GM19397 (cell line): Measurements from ENCODE around the gene TAB3.
"Not testable (repeated sequence)": the region's sequence is repeated elsewhere in the genome, so short reads cannot be mapped to it uniquely, and the experiment has no call there.

Experiments used
- ATAC-seq: cut with Tn5 transposase; IDR thresholded peaks from one replicate; pipeline ENCODE4 v1.9.1; 2021; ENCODE audit warnings: mild to moderate bottlenecking, moderate library complexity; ENCODE audit not compliant: unreplicated experiment

The TAB3 gene

DNA sequence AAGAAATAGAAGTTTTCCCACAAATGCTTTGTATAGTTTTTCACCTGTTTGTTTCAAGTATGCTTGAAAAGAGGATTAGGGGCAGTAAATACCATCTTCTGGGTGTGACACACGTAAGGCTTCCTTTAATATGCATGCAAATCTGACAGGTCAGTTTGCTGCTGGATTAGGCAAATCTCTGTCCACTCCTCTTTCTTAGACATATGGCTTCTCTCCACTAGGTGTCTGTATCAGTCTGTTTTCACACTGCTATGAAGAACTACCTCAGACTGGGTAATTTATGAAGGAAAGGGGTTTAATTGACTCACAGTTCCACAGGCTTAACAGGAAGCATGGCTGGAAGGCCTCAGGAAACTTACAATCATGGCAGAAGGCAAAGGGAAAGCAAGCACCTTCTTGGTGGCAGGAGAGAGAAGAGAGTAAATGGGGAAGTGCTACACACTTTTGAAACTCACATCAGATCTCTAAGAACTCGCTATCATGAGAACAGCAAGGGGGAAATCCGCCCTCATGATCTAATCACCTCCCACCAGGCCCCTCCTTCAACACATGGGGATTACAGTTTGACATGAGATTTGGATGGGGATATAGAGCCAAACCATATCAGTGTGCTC, 66.9 kb downstream of the TAB3 start:
- peak; percentile 70 for ATAC-seq

DNA sequence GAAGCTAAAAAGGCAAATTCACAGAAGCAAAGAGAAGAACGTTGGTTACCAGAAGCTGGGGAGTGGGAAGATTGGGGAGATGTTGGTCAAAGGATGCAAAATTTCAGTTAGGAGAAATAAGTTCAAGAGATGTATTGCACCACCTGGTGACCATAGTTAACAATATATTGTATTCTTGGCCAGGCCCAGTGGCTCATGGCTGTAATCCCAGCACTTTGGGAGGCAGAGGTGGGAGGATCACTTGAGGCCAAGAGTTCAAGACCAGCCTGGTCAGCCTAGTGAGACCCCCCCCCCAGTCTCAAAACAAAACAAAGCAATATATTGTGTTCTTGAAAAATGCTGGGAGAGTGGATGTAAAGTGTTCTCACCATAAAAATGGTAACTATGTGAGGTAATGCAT, 67.9 kb downstream of the TAB3 start:
- ATAC-seq, result no peak

DNA sequence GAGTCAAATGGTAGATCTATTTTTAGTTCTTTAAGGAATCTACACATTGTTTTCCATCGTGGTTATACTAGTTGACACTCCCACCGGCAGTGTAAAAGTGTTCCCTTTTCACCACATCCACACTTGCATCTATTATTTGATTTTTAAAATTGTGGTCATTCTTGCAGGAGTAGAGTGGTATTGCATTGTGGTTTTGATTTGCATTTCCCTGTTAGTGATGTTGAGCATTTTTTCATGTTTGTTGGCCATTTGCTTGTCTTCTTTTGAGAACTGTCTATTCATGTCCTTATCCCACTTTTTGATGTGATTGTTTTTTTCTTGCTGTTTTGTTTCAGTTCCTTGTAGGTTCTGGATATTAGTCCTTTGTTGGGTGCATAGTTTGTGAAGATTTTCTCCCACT, 70.0 kb downstream of the TAB3 start:
- ATAC-seq, result no peak

DNA sequence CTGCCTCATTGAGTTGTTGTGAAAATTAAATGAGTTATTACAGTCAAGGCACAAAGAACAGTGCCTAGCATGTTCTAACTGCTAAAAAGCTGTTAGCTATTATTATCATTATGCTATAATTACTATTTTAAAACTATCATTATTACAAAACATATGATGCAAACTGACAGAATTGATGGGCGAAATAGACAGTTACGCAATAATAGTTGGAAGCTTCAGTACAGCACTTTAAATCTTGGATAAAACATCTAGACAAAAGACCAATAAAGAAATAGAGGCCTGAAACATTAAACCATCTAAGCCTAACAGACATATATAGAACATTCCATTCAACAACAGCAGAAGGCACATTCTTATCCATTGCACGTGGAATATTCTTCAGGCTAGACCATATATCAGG, 73.0 kb downstream of the TAB3 start:
- no peak for ATAC-seq

DNA sequence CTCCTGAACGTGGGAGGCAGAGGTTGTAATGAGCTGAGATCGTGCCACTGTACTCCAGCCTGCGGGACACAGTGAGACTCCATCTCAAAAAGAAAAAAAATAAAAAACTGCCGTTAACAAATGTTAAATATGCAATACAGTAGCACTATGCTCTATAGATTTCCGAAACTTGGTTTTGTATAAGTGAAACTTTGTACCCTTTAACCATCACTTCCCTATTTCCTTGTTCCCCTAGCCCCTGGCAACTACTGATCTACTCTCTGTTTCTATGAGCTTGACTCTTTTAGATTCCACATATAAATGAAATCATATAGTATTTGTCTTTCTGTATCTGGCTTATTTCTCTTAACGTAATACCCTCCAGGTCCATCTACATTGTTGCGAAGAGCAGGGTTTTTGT, 74.1 kb downstream of the TAB3 start:
- ATAC-seq, result no peak

DNA sequence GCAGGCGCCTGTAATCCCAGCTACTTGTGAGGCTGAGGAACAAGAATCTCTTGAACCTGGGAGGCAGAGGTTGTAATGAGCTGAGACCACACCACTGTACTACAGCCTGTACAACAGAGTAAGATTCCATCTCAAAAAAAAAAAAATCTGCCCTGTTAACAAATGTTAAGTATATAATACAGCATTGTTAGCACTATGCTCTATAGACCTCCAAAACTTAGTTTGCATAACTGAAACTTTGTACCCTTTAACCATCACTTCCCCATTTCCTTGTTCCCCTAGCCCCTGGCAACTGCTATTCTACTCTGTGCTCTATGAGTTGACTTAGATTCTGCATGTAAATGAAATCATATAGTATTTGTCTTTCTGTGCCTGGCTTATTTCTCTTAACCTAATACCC, 76.7 kb downstream of the TAB3 start:
- ATAC-seq, result peak; percentile 96

DNA sequence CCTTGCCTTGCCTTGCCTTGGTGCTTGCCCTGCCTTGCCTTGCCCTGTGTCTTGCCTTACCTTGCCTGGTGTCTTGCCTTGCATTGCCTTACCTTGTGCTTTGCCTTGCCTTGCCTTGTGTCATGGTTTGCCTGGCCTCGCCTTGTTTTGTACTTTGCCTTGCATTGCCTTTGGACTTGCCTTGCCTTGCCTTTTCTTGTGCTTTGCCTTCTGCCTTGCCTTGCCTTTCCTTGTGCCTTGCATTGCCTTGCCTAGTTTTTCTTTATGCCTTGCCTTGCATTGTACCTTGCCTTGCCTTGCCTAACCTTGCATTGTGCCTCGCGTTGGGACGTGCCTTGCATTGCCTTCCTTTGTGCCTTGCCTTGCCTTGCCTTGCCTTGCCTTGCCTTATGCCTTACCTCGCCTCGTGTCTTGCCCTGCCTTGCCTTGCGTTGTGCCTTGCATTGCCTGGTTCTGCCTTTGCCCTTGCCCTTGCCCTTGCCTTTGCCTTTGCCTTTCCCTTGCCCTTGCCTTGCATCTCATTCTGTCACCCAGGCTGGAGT, 82.8 kb downstream of the TAB3 start:
- ATAC-seq, result no peak

DNA sequence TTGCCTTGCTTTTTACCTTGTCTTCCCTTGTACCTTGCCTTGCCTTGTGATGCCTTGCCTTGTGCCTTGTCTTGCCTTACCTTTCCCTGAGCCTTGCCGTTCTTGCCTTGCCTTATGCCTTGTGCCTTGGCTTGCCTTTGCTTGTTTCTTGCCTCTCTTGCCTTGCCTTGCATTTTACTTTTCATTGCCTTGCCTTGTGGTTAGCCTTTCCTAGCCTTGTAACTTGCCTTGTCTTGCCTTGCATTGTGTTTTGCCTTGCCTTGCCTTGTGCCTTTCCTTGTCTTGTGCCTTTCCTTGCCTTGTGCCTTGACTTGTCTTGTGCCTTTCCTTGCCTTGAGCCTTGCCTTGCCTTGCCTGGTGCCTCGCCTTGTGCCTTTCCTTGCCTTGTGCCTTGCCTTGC, 84.6 kb downstream of the TAB3 start:
- ATAC-seq, result no peak

DNA sequence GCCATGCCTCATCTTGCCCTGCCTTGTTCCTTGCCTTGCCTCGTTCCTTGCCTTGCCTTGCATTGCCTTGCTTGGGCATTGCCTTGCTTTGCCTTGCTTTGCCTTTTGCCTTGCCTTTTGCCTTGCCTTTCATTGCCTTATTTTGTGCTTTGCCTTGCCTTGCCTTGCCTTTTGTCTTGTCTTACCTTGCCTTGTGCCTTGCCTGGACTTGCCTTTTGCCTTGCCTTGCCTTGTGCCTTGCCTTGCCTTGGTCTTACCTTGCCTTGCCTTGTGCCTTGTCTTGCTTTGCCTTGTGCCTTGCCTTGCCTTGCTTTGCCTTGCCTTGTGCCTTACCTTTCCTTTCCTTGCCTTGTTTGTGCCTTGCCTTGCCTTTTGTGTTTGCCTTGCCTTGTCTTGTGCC, 88.2 kb downstream of the TAB3 start:
- no peak for ATAC-seq

DNA sequence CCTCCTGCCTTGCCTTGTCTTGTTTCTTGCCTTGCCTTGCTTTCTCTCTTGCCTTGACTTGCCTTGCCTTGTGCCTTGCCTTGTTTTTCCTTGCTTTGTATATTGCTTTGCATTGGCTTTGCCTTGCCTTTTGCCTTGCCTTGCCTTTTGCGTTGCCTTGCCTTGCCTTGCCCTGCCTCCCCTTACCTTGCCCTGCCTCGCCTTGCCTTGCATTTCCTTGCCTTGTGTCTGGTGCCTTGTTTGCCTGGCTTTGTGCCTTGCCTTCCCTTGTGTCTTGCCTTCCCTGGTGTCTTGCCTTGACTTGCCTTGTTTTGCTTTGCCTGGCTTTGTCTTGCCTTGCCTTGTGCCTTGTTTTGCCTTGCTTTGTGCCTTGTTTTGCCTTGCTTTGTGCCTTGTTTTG, 89.7 kb downstream of the TAB3 start:
- no peak for ATAC-seq

DNA sequence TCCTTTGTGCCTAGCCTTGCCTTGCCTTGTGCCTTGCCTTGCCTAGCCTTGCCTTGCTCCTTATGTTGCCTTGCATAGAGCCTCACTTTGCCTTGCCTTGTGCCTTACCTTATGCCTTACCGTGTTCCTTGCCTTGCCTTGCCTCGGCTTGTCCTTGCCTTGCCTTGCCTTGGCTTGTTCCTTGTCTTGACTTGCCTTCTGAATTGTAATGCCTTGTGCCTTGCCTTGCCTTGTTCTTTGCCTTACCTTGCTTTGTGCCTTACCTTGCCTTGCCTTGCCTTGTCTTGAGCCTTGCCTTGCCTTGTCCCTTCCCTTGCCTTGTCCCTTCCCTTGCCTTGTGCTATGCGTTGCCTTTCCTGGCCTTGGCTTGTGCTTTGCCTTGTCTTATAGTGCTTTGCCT, 90.2 kb downstream of the TAB3 start:
- ATAC-seq, result no peak

DNA sequence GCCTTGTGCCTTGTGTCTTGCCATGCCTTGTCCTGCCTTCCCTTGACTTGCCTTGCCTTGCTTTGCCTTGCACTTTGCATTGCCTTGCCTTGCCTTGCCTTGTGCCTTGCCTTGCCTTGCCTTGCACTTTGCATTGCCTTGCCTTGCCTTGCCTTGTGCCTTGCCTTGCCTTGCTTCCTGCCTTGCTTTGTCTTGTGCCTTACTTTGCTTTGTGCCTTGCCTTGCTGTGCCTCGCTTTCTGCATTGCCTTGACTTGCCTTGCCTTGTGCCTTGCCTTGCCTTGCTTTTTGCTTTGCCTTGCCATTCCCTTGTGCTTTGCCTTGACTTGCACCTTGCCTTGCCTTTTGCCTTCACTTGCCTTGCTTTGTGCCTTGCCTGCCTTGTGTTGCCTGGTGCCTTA, 91.8 kb downstream of the TAB3 start:
- not testable (repeated sequence) for ATAC-seq

DNA sequence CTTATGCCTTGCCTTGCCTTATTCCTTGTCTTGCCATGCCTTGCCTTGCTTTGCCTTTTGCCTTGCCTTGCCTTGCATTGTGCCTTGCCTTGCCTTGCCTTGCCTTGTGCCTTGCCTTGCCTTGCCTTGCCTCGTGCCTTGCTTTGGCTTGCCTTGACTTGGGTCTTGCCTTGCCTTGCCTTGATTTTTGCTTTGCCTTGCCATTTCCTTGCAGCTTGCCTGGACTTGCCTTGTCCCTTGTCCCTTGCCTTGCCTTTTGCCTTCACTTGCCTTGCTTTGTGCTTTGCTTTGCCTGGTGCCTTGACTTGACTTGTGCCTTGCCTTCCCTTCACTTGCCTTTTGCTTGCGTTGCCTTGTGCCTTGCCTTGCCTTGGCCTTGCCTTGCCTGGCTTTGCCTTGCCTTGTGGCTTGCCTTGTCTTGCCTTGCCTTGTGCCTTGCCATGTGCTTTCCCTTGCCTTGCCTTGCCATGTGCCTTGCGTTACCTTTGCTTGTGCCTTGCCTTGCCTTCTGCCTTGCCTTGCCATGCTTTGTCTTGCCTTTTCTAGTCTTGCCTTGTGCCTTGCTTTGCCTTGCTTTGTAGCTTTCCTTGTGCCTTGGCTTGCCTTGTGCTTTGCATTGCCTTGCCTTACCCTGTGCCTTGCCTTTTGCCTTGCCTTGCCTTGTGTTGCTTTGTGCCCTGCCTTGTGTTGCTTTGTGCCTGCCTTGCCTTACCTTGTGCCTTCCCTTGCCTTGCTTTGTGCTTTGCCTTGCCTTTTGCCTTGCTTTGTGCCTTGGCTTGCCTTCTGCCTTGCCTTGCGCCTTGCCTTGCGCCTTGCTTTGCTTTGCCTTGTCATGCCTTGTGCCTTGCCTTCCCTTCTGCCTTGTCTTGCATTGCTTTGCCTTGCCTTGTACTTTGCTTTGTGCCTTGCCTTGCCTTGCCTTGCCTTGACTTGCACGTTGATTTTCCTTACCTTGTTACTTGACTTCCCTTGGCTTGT, 92.8 kb downstream of the TAB3 start:
- ATAC-seq, result no peak

DNA sequence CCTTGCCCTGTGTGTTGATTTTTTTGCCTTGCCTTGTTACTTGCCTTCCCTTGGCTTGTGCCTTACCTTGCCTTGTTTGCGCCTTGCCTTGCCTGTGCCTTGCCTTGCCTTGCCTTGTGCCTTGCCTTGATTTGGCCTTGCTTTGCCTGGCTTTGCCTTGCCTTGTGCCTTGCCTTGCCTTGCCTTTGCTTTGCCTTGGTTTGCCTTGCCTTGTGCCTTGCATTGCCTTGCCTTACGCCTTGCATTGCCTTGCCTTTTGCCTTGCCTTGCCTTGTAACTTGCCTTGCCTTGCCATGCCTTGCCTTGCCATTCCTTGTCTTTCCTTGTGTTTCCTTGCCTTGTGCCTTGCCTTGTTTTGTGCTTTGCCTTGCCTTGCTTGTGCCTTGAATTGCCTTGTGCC, 94.6 kb downstream of the TAB3 start:
- no peak for ATAC-seq

DNA sequence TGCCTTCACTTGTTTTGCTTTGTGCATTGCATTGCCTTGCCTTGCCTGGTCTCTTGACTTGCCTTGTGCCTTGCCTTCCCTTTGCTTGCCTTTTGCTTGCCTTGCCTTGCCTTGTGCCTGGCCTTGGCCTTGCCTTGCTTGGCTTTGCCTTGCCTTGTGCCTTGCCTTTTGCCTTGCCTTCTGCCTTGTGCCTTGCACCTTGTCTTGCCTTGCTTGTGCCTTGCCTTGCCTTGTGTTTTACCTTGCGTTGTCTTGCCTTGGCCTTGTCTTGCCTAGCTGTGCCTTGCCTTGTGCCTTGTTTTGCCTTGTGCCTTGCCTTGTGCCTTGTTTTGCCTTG, 95.3 kb downstream of the TAB3 start:
- no peak for ATAC-seq

DNA sequence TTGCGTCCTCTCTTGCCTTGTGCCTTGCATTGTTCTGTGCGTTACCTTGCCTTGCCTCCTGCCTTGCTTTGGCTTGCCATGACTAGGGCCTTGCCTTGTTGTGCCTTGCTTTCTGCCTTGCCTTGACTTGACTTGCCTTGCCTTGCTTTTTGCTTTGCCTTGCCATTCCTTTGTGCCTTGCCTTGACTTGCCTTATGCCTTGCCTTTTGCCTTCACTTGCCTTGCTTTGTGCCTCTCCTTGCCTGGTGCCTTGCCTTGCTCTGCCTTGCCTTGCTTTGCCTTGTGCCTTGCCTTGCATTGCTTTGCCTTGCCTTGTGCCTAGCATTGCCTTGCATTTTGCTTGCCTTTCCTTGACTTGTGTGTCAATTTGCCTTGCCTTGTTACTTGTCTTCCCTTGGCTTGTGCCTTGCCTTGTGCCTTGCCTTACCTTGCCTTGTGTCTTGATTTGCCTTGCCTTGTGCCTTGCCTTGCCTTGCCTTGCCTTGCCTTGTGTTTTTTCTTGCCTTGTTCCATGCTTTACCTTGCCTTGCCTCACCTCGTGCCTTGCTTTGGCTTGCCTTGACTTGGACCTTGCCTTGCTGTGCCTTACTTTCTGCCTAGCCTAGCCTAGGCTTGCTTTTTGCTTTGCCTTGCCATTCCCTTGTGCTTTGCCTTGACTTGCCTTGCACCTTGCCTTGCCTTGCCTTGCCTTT, 95.8 kb downstream of the TAB3 start:
- no peak for ATAC-seq

DNA sequence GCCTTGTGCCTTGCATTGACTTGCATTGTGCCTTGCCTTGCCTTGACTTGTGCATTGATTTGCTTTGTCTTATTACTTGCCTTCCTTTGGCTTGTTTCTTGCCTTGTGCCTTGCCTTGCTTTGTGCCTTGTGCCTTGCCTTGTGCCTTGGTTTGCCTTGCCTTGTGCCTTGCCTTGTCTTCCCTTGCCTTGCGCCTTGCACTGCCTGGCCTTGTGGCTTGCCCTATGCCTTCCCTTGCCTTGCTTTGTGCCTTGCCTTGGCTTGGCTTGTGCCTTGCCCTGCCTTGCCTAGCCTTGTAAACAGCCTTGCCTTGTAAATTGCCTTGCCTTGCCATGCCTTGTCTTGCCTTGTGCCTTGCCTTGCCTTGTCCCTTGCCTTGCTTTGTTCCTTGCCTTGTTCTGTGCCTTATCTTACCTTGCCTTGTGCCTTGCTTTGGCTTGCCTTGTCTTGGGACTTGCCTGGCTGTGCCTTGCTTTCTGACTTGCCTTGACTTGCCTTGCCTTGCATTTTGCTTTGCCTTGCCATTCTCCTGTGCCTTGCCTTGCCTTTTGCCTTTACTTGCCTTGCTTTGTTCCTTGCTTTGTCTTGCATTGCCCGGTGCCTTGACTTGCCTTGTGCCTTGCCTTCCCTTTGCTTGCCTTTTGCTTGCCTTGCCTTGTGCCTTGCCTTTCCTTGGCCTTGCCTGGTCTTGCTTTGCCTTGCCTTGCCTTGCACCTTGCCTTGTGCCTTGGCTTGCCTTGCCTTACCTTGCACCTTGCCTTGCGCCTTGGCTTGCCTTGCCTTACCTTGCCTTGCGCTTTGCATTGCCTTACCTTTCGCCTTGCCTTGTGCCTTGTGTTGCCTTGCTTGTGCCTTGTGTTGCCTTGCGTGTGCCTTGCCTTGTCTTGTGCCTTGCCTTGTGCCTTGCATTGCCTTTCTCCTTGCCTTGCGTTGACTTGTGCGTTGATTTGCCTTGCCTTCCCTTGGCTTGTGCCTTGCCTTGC, 97.5 kb downstream of the TAB3 start:
- no peak for ATAC-seq

DNA sequence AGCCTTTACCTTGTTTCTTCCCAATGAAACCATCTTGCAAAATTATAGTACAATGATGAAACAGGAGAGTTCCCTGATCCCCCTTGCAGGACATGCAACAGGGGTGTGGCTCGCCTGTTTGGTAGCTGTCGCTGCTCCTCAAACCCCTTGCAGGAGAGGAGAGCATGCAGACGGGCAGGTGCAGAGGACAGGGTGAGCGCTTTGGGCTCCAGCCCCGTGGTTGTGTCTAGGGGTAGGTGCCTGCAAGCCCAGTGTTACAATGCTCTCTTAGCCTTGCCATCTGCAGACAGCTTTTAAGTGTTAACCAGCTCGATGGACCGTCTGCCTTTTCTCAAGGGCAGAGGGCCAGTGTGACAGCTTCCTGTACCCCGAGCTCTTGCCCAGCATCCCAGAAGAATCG, 102.0 kb downstream of the TAB3 start:
- no peak for ATAC-seq

DNA sequence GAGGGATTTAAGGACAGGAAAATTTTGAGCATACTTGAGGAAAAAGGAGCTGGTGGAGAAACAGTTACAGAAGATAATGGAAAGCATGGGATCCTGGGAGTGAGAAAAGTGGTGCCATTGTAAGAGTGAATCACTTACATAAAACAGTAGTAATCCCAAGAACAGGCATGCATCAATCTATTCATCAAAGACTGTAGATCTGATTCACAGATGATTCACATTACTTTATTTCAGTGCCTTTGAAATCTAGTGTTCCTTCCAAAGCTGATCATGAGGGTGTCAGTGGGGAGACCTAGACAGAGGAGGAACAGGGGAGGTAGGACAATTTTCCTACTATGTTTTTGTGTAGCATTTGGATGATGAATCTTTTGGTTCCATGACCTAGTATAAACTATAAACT, 102.7 kb downstream of the TAB3 start:
- no peak for ATAC-seq

DNA sequence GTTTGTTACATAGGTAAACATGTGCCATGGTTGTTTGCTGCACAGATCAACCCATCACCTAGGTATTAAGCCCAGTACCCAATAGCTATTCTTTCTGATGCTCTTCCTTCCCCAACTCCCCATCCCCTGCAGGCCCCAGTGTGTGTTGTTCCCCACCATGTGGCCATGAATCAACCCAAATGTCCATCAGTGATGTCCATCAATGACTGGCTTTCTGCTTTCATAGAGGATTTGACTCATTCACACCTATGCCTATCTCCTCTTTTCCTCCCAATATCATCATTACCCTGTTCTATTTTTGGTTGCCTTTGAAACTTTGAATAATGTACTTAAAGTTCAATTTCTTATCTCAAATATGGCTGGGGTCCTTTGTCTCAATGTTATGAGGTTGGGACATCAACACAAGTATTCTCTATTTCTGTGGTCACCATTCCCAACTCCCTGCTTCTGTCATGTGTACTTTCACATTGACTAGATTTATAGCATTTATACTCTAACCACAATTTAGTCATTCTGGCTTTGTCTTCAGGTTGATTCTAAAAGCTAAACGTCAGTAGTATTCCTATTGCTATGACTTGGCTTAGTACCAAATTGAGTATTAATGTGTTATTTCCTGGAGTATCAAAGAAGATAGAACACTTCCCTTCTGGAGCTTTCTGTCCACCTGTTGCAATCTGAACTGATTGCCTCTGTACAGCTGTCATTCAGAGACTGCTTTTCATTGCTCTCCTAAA, 107.2 kb downstream of the TAB3 start:
- ATAC-seq, result no peak
